Stimulated activated naive B cell treated with anti-CD40 and anti-IgM and Interleukin-4, amounts not matched to agents 10 μg/mL and 1 μg/mL and 100 μg/mL, for 72 hours (primary cell): ENCODE data around the gene FBN1.

Experiments used
- ATAC-seq, 2 donors: fragments of 150-1000 bp; cut with Tn5 transposase; replicated peaks; 2 replicates each; pipeline ENCODE4 v1.10.0; 2021; ENCODE audit warnings: moderate library complexity in 1 of 2
- DNase-seq: peaks from one replicate; pipeline ENCODE4 v3.0.0; 2021
- H3K27ac Mint-ChIP-seq: one replicate; pipeline ENCODE4 v1.8.0; 2022; ENCODE audit warnings: mild to moderate bottlenecking, mixed read lengths
- H3K27me3 Mint-ChIP-seq, 2 donors: one replicate each; pipeline ENCODE4 v1.8.0; 2022; ENCODE audit warnings: mixed read lengths in 2 of 2
- H3K36me3 Mint-ChIP-seq, 2 donors: one replicate each; pipeline ENCODE4 v1.8.0; 2022; ENCODE audit warnings: mixed read lengths in 2 of 2, mild to moderate bottlenecking in 1 of 2
- H3K4me1 Mint-ChIP-seq, 2 donors: one replicate each; pipeline ENCODE4 v1.8.0; 2022; ENCODE audit warnings: mixed read lengths in 2 of 2, mild to moderate bottlenecking in 1 of 2
- H3K4me3 Mint-ChIP-seq, 2 donors: one replicate each; pipeline ENCODE4 v1.8.0; 2022; ENCODE audit warnings: mild to moderate bottlenecking in 2 of 2, mixed read lengths in 2 of 2, moderate library complexity in 1 of 2
- H3K9me3 Mint-ChIP-seq, 2 donors: one replicate each; pipeline ENCODE4 v1.8.0; 2022; ENCODE audit warnings: mixed read lengths in 2 of 2, mild to moderate bottlenecking in 1 of 2

The FBN1 gene

GRCh38 chr15:48595981-48596380, 49.5 kb downstream of the FBN1 start:
- DNase-seq (no peak), ATAC-seq (peak in 1 of 2 donors; percentile 67)
- H3K4me1 Mint-ChIP-seq: no peaks in the 10 kb centered on the region
- H3K27ac Mint-ChIP-seq: no peak overlapping the region
- no peaks in the 10 kb centered on the region for H3K9me3 Mint-ChIP-seq
- no peaks in the 10 kb centered on the region for H3K27me3 Mint-ChIP-seq
- H3K36me3 Mint-ChIP-seq: no peaks in the 10 kb centered on the region
- no peak overlapping the region for H3K4me3 Mint-ChIP-seq

- Mint-ChIP-seq H3K27ac (no peak overlapping the region), H3K4me1 (no peaks in the 10 kb centered on the region)
Measured at GRCh38 chr15:48592933-48593332, 52.6 kb downstream of the FBN1 start.

GRCh38 chr15:48592221-48592731, 53.2 kb downstream of the FBN1 start:
- H3K27ac Mint-ChIP-seq: no peak overlapping the region
- H3K4me1 Mint-ChIP-seq: no peaks in the 10 kb centered on the region
- H3K36me3 Mint-ChIP-seq: no peaks in the 10 kb centered on the region
- H3K9me3 Mint-ChIP-seq: no peaks in the 10 kb centered on the region
- no peaks in the 10 kb centered on the region for H3K27me3 Mint-ChIP-seq
- no peak for ATAC-seq
- no peak for DNase-seq
- H3K4me3 Mint-ChIP-seq: no peak overlapping the region

More at GRCh38 chr15:48592933-48593332, 52.6 kb downstream of the FBN1 start:
- ATAC-seq: no peak
- Mint-ChIP-seq H3K27me3 (no peaks in the 10 kb centered on the region), H3K4me3 (no peak overlapping the region), H3K9me3 (no peaks in the 10 kb centered on the region), H3K36me3 (no peaks in the 10 kb centered on the region)
- DNase-seq: no peak

- ATAC-seq: no peak
- DNase-seq: no peak
- Mint-ChIP-seq H3K27me3 (no peaks in the 10 kb centered on the region), H3K4me3 (no peak overlapping the region), H3K4me1 (no peaks in the 10 kb centered on the region), H3K9me3 (no peaks in the 10 kb centered on the region), H3K27ac (no peak overlapping the region), H3K36me3 (no peaks in the 10 kb centered on the region)
Measured at GRCh38 chr15:48590723-48591122, 54.8 kb downstream of the FBN1 start.

- no peaks in the 10 kb centered on the region for H3K27me3 Mint-ChIP-seq
- no peak overlapping the region for H3K4me3 Mint-ChIP-seq
- H3K4me1 Mint-ChIP-seq: peaks cover 0 to under 1% of the 10 kb centered on the region in 2 donors
- no peak for DNase-seq
- H3K9me3 Mint-ChIP-seq: no peaks in the 10 kb centered on the region
- no peak overlapping the region for H3K27ac Mint-ChIP-seq
- no peaks in the 10 kb centered on the region for H3K36me3 Mint-ChIP-seq
- ATAC-seq: no peak
Measured at GRCh38 chr15:48584812-48585563, 60.5 kb downstream of the FBN1 start.

GRCh38 chr15:48584090-48584811, 61.3 kb downstream of the FBN1 start:
- no peaks in the 10 kb centered on the region for H3K9me3 Mint-ChIP-seq
- no peak for ATAC-seq
- no peak for DNase-seq
- peaks cover 0 to 1% of the 10 kb centered on the region in 2 donors for H3K4me1 Mint-ChIP-seq
- no peak overlapping the region for H3K4me3 Mint-ChIP-seq
- no peaks in the 10 kb centered on the region for H3K36me3 Mint-ChIP-seq
- no peaks in the 10 kb centered on the region for H3K27me3 Mint-ChIP-seq
- H3K27ac Mint-ChIP-seq: no peak overlapping the region

GRCh38 chr15:48582452-48583247, 62.9 kb downstream of the FBN1 start:
- H3K4me3 Mint-ChIP-seq: no peak overlapping the region
- no peak for ATAC-seq

GRCh38 chr15:48581219-48581618, 64.3 kb downstream of the FBN1 start:
- Mint-ChIP-seq H3K4me3 (no peak overlapping the region), H3K36me3 (no peaks in the 10 kb centered on the region), H3K27me3 (no peaks in the 10 kb centered on the region), H3K9me3 (peaks cover 0 to under 1% of the 10 kb centered on the region in 2 donors), H3K4me1 (peaks cover 0 to 1% of the 10 kb centered on the region in 2 donors), H3K27ac (no peak overlapping the region)
- DNase-seq (no peak), ATAC-seq (no peak)

More at GRCh38 chr15:48582452-48583247, 62.9 kb downstream of the FBN1 start:
- H3K36me3 Mint-ChIP-seq: no peaks in the 10 kb centered on the region
- no peak for DNase-seq
- peaks cover 0 to 1% of the 10 kb centered on the region in 2 donors for H3K4me1 Mint-ChIP-seq
- H3K27me3 Mint-ChIP-seq: no peaks in the 10 kb centered on the region
- H3K9me3 Mint-ChIP-seq: no peaks in the 10 kb centered on the region
- H3K27ac Mint-ChIP-seq: no peak overlapping the region

- Mint-ChIP-seq H3K27me3 (no peaks in the 10 kb centered on the region), H3K4me3 (no peak overlapping the region), H3K36me3 (no peaks in the 10 kb centered on the region), H3K4me1 (peaks cover 0 to 1% of the 10 kb centered on the region in 2 donors), H3K9me3 (peaks cover 0 to 4% of the 10 kb centered on the region in 2 donors), H3K27ac (no peak overlapping the region)
- ATAC-seq (no peak), DNase-seq (no peak)
Measured at GRCh38 chr15:48580736-48581135, 64.8 kb downstream of the FBN1 start.

- Mint-ChIP-seq H3K4me1 (peaks cover 0 to 1% of the 10 kb centered on the region in 2 donors), H3K27ac (no peak overlapping the region), H3K4me3 (no peak overlapping the region), H3K27me3 (no peaks in the 10 kb centered on the region), H3K9me3 (peaks cover 0 to 5% of the 10 kb centered on the region in 2 donors), H3K36me3 (no peaks in the 10 kb centered on the region)
- DNase-seq (no peak), ATAC-seq (no peak)
Measured at GRCh38 chr15:48579945-48580671, 65.4 kb downstream of the FBN1 start.

- H3K4me3 Mint-ChIP-seq: no peak overlapping the region
- DNase-seq: no peak
- no peaks in the 10 kb centered on the region for H3K36me3 Mint-ChIP-seq
- no peak overlapping the region for H3K27ac Mint-ChIP-seq
- peaks cover 0 to 1% of the 10 kb centered on the region in 2 donors for H3K4me1 Mint-ChIP-seq
- ATAC-seq: no peak
- H3K9me3 Mint-ChIP-seq: peaks cover 0 to 5% of the 10 kb centered on the region in 2 donors
- no peaks in the 10 kb centered on the region for H3K27me3 Mint-ChIP-seq
Measured at GRCh38 chr15:48578965-48579364, 66.5 kb downstream of the FBN1 start.

GRCh38 chr15:48577469-48577868, 68.0 kb downstream of the FBN1 start:
- Mint-ChIP-seq H3K36me3 (no peaks in the 10 kb centered on the region), H3K4me3 (no peak overlapping the region), H3K27me3 (no peaks in the 10 kb centered on the region), H3K27ac (no peak overlapping the region), H3K4me1 (peaks cover 0 to 1% of the 10 kb centered on the region in 2 donors), H3K9me3 (peaks cover 0 to 5% of the 10 kb centered on the region in 2 donors)
- DNase-seq (no peak), ATAC-seq (no peak)

GRCh38 chr15:48574187-48574586, 71.3 kb downstream of the FBN1 start:
- no peak overlapping the region for H3K27ac Mint-ChIP-seq
- no peak for ATAC-seq
- no peaks in the 10 kb centered on the region for H3K27me3 Mint-ChIP-seq
- DNase-seq: no peak
- H3K4me1 Mint-ChIP-seq: no peaks in the 10 kb centered on the region
- H3K9me3 Mint-ChIP-seq: peaks cover 0 to 5% of the 10 kb centered on the region in 2 donors
- H3K4me3 Mint-ChIP-seq: no peak overlapping the region
- H3K36me3 Mint-ChIP-seq: no peaks in the 10 kb centered on the region

GRCh38 chr15:48573780-48574179, 71.7 kb downstream of the FBN1 start:
- no peak for DNase-seq
- no peaks in the 10 kb centered on the region for H3K36me3 Mint-ChIP-seq
- no peaks in the 10 kb centered on the region for H3K4me1 Mint-ChIP-seq
- H3K4me3 Mint-ChIP-seq: no peak overlapping the region
- no peak overlapping the region for H3K27ac Mint-ChIP-seq
- no peaks in the 10 kb centered on the region for H3K27me3 Mint-ChIP-seq
- no peak for ATAC-seq
- peaks cover 0 to 5% of the 10 kb centered on the region in 2 donors for H3K9me3 Mint-ChIP-seq
